Heart left ventricle (tissue), 13 donors: ENCODE measurements around the gene PEX7.

Source experiments
- POLR2A ChIP-seq, 2 donors: fragments of 450-650 bp; IDR thresholded peaks; one replicate each; pipeline ENCODE4 v1.6.1; 2017; ENCODE audit warnings: antibody characterized with exemption in 2 of 2, mild to moderate bottlenecking in 2 of 2, moderate library complexity in 2 of 2
- TF ChIP-seq, protein P1 (sequence below), 12 donors: fragments of 200-600 bp; sonication (generic) in 4 of 12; IDR thresholded peaks; one replicate each; pipeline versions ENCODE4 v1.5.0 to v1.8.0; 2018 to 2022; ENCODE audit warnings: antibody characterized with exemption in 12 of 12, mild to moderate bottlenecking in 5 of 12
- donor health status: ischemic (EF 13 %, LVEDD 7.1; RV severe dilation, severe dysfunction).
- donor health status: DM: no; HTN: yes; CAD: no.
- donor health status: DM: no; HTN: no; CAD: no.
- donor health status: ischemic (EF 25% LVEDD 6.9; RV normal size, moderate dysfunction).
- donor health status: ischemic (EF 25% LVEDD 5.7; RV mildly dilated, moderate dysfunction).
- donor health status: ischemic (EF 35%, LVEDD 5.7; RV mildly dilated, moderate dysfunction).
- donor health status: nonischemic (EF 11% LVEDD 7.7; RV severe dilation, severe dysfunction).
- donor health status: DM: yes; HTN: yes; CAD: no.
- donor health status: PGD.
- donor health status: ischemic (EF 29% LVEDD 5.4; RV normal size, mild dysfunction).
- donor health status: nonischemic (EF 23%, LVEDD 6.1; RV moderate dilation, normal function).

DNA sequence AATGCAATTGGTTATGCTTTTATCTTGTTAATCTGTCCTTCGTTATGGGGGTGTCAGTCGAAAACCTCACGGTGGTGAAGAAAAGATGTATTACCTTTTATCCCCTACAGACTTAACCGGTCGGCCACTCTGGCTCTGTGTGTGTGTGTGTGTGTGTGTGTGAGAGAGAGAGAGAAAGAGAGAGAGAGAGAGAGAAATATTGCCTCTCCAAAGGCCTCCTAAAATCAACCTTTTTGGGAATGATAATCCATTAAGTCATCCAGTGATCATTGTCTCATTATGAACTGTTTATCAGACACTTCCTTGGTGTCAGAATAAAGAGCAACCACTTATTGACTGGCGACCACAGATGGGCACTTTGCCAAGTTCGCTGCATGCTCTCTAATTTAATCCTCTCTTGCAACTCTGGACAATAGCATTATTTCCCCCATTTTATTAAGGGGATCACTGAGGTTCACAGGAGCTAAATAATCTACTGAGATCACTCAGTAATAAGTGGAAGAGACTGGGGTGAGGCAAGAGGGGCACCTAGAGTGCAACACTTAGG lies 130.4 kb downstream of the PEX7 start:
- TF ChIP-seq, protein P1, sequence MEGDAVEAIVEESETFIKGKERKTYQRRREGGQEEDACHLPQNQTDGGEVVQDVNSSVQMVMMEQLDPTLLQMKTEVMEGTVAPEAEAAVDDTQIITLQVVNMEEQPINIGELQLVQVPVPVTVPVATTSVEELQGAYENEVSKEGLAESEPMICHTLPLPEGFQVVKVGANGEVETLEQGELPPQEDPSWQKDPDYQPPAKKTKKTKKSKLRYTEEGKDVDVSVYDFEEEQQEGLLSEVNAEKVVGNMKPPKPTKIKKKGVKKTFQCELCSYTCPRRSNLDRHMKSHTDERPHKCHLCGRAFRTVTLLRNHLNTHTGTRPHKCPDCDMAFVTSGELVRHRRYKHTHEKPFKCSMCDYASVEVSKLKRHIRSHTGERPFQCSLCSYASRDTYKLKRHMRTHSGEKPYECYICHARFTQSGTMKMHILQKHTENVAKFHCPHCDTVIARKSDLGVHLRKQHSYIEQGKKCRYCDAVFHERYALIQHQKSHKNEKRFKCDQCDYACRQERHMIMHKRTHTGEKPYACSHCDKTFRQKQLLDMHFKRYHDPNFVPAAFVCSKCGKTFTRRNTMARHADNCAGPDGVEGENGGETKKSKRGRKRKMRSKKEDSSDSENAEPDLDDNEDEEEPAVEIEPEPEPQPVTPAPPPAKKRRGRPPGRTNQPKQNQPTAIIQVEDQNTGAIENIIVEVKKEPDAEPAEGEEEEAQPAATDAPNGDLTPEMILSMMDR (IDR thresholded peaks at IDR 0.05) = no peak
- TF ChIP-seq POLR2A (IDR thresholded peaks at IDR 0.05) = no peak
